Activated naive CD8-positive, alpha-beta T cell treated with anti-CD3 and anti-CD28 coated beads for 36 hours (primary cell): ENCODE measurements around the gene FIBCD1. TPM values are rescaled to one million over a fixed set of nuclear protein-coding genes. Genes with fewer than 3 reads are reported as not detected.

Experiments used
- DNase-seq: peaks from one replicate; pipeline ENCODE4 v3.0.0; 2021
- H3K27ac Mint-ChIP-seq: one replicate; pipeline ENCODE4 v1.8.0; 2022; ENCODE audit warnings: mild to moderate bottlenecking, moderate library complexity, mixed read lengths
- H3K27me3 Mint-ChIP-seq: one replicate; pipeline ENCODE4 v1.8.0; 2022; ENCODE audit warnings: mild to moderate bottlenecking, mixed read lengths
- H3K36me3 Mint-ChIP-seq: one replicate; pipeline ENCODE4 v1.8.0; 2021; ENCODE audit warnings: mild to moderate bottlenecking, mixed read lengths
- H3K4me1 Mint-ChIP-seq: one replicate; pipeline ENCODE4 v1.8.0; 2021; ENCODE audit warnings: mixed read lengths
- H3K4me3 Mint-ChIP-seq: one replicate; pipeline ENCODE4 v1.8.0; 2022; ENCODE audit warnings: mild to moderate bottlenecking, moderate library complexity, mixed read lengths
- H3K9me3 Mint-ChIP-seq: one replicate; pipeline ENCODE4 v1.8.0; 2022; ENCODE audit warnings: mixed read lengths
- total RNA-seq, 2 experiments: library from RNA; stranded (reverse); gene quantifications; one replicate each; pipeline ENCODE4 v1.2.3, GENCODE V29; 2021

Gene FIBCD1
- total RNA-seq, 2 experiments from 2014 or later: not detected

- no peak for DNase-seq
- Mint-ChIP-seq H3K4me3 (no peak overlapping the region), H3K27ac (no peak overlapping the region), H3K4me1 (peaks cover 5% of the 10 kb centered on the region), H3K27me3 (peaks cover 83% of the 10 kb centered on the region), H3K9me3 (no peaks in the 10 kb centered on the region), H3K36me3 (no peaks in the 10 kb centered on the region)
Observed at GRCh38 chr9:130937146-130938076, 1.6 kb downstream of the FIBCD1 start.

- Mint-ChIP-seq H3K4me1 (peaks cover 5% of the 10 kb centered on the region), H3K27ac (no peak overlapping the region), H3K4me3 (no peak overlapping the region), H3K9me3 (no peaks in the 10 kb centered on the region), H3K36me3 (no peaks in the 10 kb centered on the region), H3K27me3 (peaks cover 82% of the 10 kb centered on the region)
- no peak for DNase-seq
Observed at GRCh38 chr9:130936285-130937117, 2.5 kb downstream of the FIBCD1 start.

- Mint-ChIP-seq H3K4me1 (peaks cover 5% of the 10 kb centered on the region), H3K27me3 (peaks cover 74% of the 10 kb centered on the region), H3K27ac (no peak overlapping the region), H3K9me3 (no peaks in the 10 kb centered on the region), H3K36me3 (no peaks in the 10 kb centered on the region), H3K4me3 (no peak overlapping the region)
- DNase-seq: no peak
Observed at GRCh38 chr9:130935648-130936271, 3.3 kb downstream of the FIBCD1 start.

- Mint-ChIP-seq H3K36me3 (no peaks in the 10 kb centered on the region), H3K27ac (no peak overlapping the region), H3K4me1 (peaks cover 2% of the 10 kb centered on the region), H3K27me3 (peaks cover 66% of the 10 kb centered on the region), H3K4me3 (no peak overlapping the region), H3K9me3 (no peaks in the 10 kb centered on the region)
- DNase-seq: no peak
Observed at GRCh38 chr9:130934702-130935647, 4.1 kb downstream of the FIBCD1 start.

GRCh38 chr9:130934246-130934645, 4.8 kb downstream of the FIBCD1 start:
- H3K4me3 Mint-ChIP-seq: no peak overlapping the region
- peaks cover 2% of the 10 kb centered on the region for H3K4me1 Mint-ChIP-seq

GRCh38 chr9:130933114-130934046, 5.7 kb downstream of the FIBCD1 start:
- no peak overlapping the region for H3K4me3 Mint-ChIP-seq
- no peak for DNase-seq
- no peaks in the 10 kb centered on the region for H3K9me3 Mint-ChIP-seq
- H3K4me1 Mint-ChIP-seq: no peaks in the 10 kb centered on the region
- no peaks in the 10 kb centered on the region for H3K36me3 Mint-ChIP-seq
- H3K27ac Mint-ChIP-seq: no peak overlapping the region
- H3K27me3 Mint-ChIP-seq: peaks cover 58% of the 10 kb centered on the region

More at GRCh38 chr9:130934246-130934645, 4.8 kb downstream of the FIBCD1 start:
- H3K27ac Mint-ChIP-seq: no peak overlapping the region
- H3K27me3 Mint-ChIP-seq: peaks cover 62% of the 10 kb centered on the region
- no peaks in the 10 kb centered on the region for H3K36me3 Mint-ChIP-seq
- no peak for DNase-seq
- no peaks in the 10 kb centered on the region for H3K9me3 Mint-ChIP-seq

GRCh38 chr9:130932255-130933079, 6.6 kb downstream of the FIBCD1 start:
- no peaks in the 10 kb centered on the region for H3K4me1 Mint-ChIP-seq
- H3K9me3 Mint-ChIP-seq: no peaks in the 10 kb centered on the region
- H3K36me3 Mint-ChIP-seq: no peaks in the 10 kb centered on the region
- H3K4me3 Mint-ChIP-seq: no peak overlapping the region
- peaks cover 51% of the 10 kb centered on the region for H3K27me3 Mint-ChIP-seq
- H3K27ac Mint-ChIP-seq: no peak overlapping the region
- no peak for DNase-seq

- Mint-ChIP-seq H3K4me3 (no peak overlapping the region), H3K4me1 (no peaks in the 10 kb centered on the region), H3K36me3 (no peaks in the 10 kb centered on the region), H3K27me3 (peaks cover 43% of the 10 kb centered on the region), H3K27ac (no peak overlapping the region), H3K9me3 (no peaks in the 10 kb centered on the region)
- DNase-seq: no peak
Observed at GRCh38 chr9:130931508-130932254, 7.4 kb downstream of the FIBCD1 start.

GRCh38 chr9:130930804-130931349, 8.2 kb downstream of the FIBCD1 start:
- Mint-ChIP-seq H3K9me3 (no peaks in the 10 kb centered on the region), H3K27ac (no peak overlapping the region), H3K27me3 (peaks cover 37% of the 10 kb centered on the region), H3K4me1 (no peaks in the 10 kb centered on the region), H3K36me3 (no peaks in the 10 kb centered on the region), H3K4me3 (no peak overlapping the region)
- no peak for DNase-seq

GRCh38 chr9:130930132-130930803, 8.8 kb downstream of the FIBCD1 start:
- no peak for DNase-seq
- H3K4me1 Mint-ChIP-seq: no peaks in the 10 kb centered on the region
- no peak overlapping the region for H3K27ac Mint-ChIP-seq
- H3K36me3 Mint-ChIP-seq: no peaks in the 10 kb centered on the region
- H3K27me3 Mint-ChIP-seq: peaks cover 33% of the 10 kb centered on the region
- H3K9me3 Mint-ChIP-seq: no peaks in the 10 kb centered on the region
- H3K4me3 Mint-ChIP-seq: no peak overlapping the region

- H3K9me3 Mint-ChIP-seq: no peaks in the 10 kb centered on the region
- no peaks in the 10 kb centered on the region for H3K36me3 Mint-ChIP-seq
- H3K4me1 Mint-ChIP-seq: no peaks in the 10 kb centered on the region
- DNase-seq: no peak
- H3K4me3 Mint-ChIP-seq: no peak overlapping the region
- peaks cover 27% of the 10 kb centered on the region for H3K27me3 Mint-ChIP-seq
- H3K27ac Mint-ChIP-seq: no peak overlapping the region
Observed at GRCh38 chr9:130929571-130930038, 9.4 kb downstream of the FIBCD1 start.
